Measurements from ENCODE around the gene MACROD1. TPM values are rescaled to one million over a fixed set of nuclear protein-coding genes. Genes with fewer than 3 reads are reported as not detected.
A peak's percentile ranks its signal among the peaks of the same experiment; 100 is the strongest.

MACROD1 gene
- total RNA-seq, 1 donor from 2014 or later, result 26.7 TPM

DNA sequence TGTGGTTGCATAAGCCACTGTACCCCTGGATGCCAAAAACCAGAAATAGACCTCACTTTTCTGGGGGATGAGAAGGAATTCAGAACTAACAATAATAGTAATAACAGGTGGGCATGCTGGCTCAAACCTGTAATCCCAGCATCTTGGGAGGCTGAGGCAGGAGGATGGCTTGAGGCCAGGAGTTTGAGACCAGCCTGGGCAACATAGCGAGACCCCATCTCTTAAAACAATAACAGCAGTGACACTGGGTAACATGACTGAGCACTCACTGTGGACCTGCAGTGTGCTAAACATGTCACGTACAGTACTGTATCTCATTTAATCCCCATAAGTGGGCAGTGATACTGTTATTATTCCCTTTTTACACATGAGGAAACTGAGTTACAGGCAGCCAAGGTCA is 120.2 kb downstream of the MACROD1 start:
- Mint-ChIP-seq H3K27ac (no peak overlapping the region), H3K36me3 (ENCODE audit: low read depth) (no peaks in the 10 kb centered on the region), H3K9me3 (no peaks in the 10 kb centered on the region), H3K4me1 (ENCODE audit: low read depth) (no peaks in the 10 kb centered on the region), H3K27me3 (ENCODE audit: low read depth) (no peaks in the 10 kb centered on the region), H3K4me3 (ENCODE audit: low read depth) (no peak overlapping the region)
- intact Hi-C loops (cut with micrococcal nuclease), result no loop called here
- no peak for DNase-seq (ENCODE audit: low spot score)

DNA sequence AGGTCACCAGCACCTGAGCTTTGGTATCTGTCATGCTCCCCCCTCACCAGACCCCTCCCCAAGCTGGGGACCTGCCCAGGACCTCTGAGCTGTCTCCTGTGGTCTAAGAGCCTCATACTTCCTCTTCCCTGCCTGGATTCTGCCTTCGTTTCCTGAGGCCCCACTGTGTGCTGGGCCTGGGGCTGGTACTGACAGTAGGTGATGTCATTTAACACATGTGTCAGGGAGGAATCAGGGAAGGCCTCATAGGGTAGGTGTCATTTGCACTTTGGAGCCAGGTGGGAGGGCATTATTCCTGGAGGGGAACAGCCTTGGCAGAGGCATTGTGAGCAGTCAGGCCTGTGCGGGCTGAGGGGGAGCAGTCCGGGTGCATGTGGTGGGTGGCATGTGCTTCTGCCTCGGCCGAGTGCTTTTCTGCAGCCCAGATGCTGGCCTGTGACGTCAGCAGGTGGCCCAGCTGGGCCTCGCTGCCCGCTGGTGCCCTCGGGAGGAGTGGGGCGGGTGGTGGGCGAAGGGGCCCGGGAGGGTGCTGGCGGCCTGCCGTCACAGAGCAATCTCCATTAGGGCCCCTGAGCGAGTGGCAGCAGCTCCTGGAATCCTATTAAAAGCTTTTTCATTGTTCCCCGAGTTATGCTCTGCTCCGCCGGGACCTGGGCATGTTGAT is 121.1 kb downstream of the MACROD1 start:
- Mint-ChIP-seq H3K4me1 (ENCODE audit: low read depth) (no peaks in the 10 kb centered on the region), H3K27me3 (ENCODE audit: low read depth) (no peaks in the 10 kb centered on the region), H3K9me3 (no peaks in the 10 kb centered on the region), H3K27ac (no peak overlapping the region), H3K4me3 (ENCODE audit: low read depth) (no peak overlapping the region), H3K36me3 (ENCODE audit: low read depth) (no peaks in the 10 kb centered on the region)
- intact Hi-C loops (cut with micrococcal nuclease), result no loop called here
- DNase-seq (ENCODE audit: low spot score), result no peak

DNA sequence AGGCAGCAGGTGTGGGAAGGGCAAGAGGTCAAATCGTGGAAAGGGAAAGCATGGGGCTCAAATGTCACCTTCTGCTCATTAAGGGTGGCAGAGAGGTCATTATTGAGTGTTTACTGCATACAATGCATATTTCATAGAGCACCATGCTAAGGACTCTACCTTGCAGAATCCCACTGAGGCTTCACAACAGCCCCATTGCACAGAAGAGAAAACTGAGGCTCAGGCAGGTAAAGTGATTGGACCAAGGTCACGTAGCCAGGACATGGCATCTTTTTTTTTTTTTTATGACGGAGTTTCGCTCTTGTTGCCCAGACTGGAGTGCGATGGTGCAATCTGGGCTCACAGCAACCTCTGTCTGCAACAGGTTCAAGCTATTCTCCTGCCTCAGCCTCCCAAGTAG is 122.4 kb downstream of the MACROD1 start:
- Mint-ChIP-seq H3K27me3 (ENCODE audit: low read depth) (peaks cover 5% of the 10 kb centered on the region), H3K36me3 (ENCODE audit: low read depth) (no peaks in the 10 kb centered on the region), H3K27ac (no peak overlapping the region), H3K4me1 (ENCODE audit: low read depth) (no peaks in the 10 kb centered on the region), H3K9me3 (no peaks in the 10 kb centered on the region), H3K4me3 (ENCODE audit: low read depth) (no peak overlapping the region)
- DNase-seq (ENCODE audit: low spot score), result no peak
- intact Hi-C loops (cut with micrococcal nuclease), result no loop called here

DNA sequence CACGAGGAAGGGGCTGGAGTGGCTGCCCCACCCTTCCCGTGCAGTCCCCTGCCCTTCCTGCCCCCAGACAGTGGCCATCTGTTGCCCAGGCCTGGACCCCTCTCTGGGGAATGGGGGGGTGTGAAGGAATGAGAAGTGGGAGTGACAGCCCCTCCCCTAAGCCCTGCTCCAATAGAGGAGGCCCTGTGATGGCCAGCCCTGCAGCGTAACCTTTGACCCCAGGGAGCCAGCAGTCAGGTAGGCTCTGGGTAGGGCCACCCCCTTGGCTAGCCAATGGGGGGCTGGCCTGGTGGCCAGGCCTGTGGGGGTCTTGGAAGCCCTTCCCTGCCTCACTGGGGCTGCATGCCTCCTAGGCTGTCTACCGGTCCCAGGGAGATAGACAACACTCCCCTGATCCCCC is 123.6 kb downstream of the MACROD1 start:
- intact Hi-C loops (cut with micrococcal nuclease), result no loop called here
- no peak for DNase-seq (ENCODE audit: low spot score)
- Mint-ChIP-seq H3K27me3 (ENCODE audit: low read depth) (peaks cover 9% of the 10 kb centered on the region), H3K4me3 (ENCODE audit: low read depth) (no peak overlapping the region), H3K4me1 (ENCODE audit: low read depth) (no peaks in the 10 kb centered on the region), H3K27ac (no peak overlapping the region), H3K36me3 (ENCODE audit: low read depth) (no peaks in the 10 kb centered on the region), H3K9me3 (no peaks in the 10 kb centered on the region)

DNA sequence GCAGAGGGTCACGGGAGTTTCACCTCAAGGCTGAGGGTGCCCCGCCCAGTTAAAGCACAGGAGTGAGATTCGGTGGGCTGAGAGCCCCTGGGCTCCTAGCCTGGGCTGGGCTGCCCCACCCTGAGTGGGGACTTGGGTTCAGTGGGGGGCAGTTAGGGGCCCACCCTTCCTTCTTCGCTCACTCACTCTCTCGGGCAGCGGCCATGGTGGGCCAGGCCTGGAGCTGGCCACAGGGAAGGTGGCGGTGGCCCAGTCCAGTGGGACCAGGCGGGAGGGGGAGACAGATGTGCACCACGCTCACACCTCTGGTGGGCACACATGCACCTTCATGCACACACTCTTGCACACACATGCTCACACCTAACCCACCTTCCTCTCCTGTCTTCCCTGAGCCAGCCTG is 124.1 kb downstream of the MACROD1 start:
- Mint-ChIP-seq H3K27me3 (ENCODE audit: low read depth) (peaks cover 9% of the 10 kb centered on the region), H3K9me3 (no peaks in the 10 kb centered on the region), H3K4me3 (ENCODE audit: low read depth) (no peak overlapping the region), H3K36me3 (ENCODE audit: low read depth) (no peaks in the 10 kb centered on the region), H3K27ac (no peak overlapping the region), H3K4me1 (ENCODE audit: low read depth) (no peaks in the 10 kb centered on the region)
- intact Hi-C loops (cut with micrococcal nuclease), result no loop called here
- no peak for DNase-seq (ENCODE audit: low spot score)

DNA sequence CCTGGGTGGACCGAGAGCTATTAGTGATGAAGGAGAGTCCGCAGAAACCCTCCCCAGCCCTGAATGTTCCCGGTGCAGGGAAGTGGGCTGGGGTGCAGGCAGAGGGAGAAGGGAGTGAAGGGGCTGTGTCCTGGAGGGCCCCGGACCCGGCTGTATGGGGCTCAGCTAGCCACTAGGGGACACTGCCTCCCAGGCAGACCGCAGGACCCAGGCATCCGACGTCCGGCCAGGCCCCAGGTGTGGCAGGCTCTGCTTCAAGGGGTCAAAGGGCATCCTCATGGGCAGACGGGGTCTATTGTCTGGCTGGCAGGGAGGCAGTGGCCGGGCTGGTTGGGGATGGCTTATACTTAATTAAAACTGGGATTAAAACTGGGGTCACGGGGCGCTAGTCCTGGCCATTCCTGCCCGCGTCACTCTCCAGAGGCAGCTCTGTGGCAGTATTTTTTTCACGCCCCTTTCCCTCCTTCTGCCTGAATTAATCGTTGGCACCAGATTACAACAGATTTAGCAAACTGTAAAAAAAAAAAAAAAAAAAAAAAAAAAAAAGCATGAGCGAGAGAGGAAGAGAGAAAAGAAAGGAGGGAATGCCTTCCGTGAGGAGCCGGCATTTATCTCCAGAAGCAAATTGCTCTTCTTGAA is 125.1 kb downstream of the MACROD1 start:
- Mint-ChIP-seq H3K4me1 (ENCODE audit: low read depth) (no peaks in the 10 kb centered on the region), H3K4me3 (ENCODE audit: low read depth) (no peak overlapping the region), H3K36me3 (ENCODE audit: low read depth) (no peaks in the 10 kb centered on the region), H3K27ac (no peak overlapping the region), H3K27me3 (ENCODE audit: low read depth) (peaks cover 9% of the 10 kb centered on the region), H3K9me3 (no peaks in the 10 kb centered on the region)
- no peak for DNase-seq (ENCODE audit: low spot score)
- intact Hi-C loops (cut with micrococcal nuclease), result no loop called here

DNA sequence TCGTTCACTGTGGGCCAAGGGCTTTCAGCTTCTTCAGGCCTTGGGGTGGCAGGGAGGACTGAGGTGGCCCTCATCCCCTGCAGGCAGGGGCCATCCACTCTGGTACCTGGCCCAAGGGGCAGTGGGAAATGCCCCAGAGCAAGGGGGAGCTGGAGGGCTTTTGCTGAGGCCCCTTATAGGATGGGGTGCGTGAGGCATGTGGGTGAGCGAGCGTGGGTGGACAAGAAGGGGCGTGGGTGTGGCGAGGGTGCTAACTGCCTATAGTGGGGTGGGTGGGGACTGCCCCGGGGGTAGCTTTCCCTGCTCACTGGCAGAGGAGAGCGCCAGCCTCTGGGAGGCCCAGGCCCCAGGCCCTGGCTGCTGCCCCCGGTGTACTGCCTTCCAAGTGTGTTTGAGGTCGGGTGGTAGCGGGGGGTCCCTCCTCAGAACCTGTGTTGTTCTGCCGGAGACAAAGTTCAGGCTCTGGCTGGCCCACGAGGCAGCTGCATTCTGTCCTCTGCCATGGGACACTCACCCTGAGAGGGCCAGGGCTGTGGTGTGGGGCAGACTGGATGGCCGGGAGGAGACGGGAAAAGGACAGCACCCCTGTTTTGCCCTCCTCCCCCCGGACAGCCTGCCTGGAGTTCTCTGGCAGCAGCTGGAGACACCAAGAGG is 126.8 kb downstream of the MACROD1 start:
- H3K4me3 Mint-ChIP-seq (ENCODE audit: low read depth), result no peak overlapping the region
- intact Hi-C loops (cut with micrococcal nuclease), result no loop called here
- H3K27me3 Mint-ChIP-seq (ENCODE audit: low read depth), result peaks cover 20% of the 10 kb centered on the region
- H3K4me1 Mint-ChIP-seq (ENCODE audit: low read depth), result no peaks in the 10 kb centered on the region
- no peak for DNase-seq (ENCODE audit: low spot score)
- H3K27ac Mint-ChIP-seq, result no peak overlapping the region
- H3K36me3 Mint-ChIP-seq (ENCODE audit: low read depth), result no peaks in the 10 kb centered on the region
- H3K9me3 Mint-ChIP-seq, result no peaks in the 10 kb centered on the region

DNA sequence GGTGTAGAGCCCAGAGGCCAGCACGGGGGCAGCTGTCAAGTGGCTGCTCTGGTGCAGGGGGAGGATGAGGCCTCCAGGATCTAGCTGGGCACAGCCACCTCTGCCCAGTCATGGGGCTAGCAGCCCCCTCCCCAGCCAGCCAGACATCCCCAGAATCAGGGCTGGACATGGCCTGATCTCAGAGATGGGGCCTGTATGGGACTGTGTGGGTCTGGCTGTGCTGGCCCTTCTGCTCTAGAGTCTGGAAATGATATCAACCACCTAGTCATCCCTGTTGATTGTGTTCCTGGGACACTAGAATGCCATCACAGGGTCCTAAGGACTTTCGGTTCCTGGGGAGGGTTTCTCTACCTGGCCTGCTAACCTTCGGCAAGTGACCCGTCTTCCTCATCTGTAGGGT is 127.4 kb downstream of the MACROD1 start:
- DNase-seq (ENCODE audit: low spot score), result no peak
- Mint-ChIP-seq H3K27ac (no peak overlapping the region), H3K36me3 (ENCODE audit: low read depth) (no peaks in the 10 kb centered on the region), H3K4me1 (ENCODE audit: low read depth) (no peaks in the 10 kb centered on the region), H3K4me3 (ENCODE audit: low read depth) (no peak overlapping the region), H3K27me3 (ENCODE audit: low read depth) (peaks cover 25% of the 10 kb centered on the region), H3K9me3 (no peaks in the 10 kb centered on the region)
- intact Hi-C loops (cut with micrococcal nuclease), result no loop called here

DNA sequence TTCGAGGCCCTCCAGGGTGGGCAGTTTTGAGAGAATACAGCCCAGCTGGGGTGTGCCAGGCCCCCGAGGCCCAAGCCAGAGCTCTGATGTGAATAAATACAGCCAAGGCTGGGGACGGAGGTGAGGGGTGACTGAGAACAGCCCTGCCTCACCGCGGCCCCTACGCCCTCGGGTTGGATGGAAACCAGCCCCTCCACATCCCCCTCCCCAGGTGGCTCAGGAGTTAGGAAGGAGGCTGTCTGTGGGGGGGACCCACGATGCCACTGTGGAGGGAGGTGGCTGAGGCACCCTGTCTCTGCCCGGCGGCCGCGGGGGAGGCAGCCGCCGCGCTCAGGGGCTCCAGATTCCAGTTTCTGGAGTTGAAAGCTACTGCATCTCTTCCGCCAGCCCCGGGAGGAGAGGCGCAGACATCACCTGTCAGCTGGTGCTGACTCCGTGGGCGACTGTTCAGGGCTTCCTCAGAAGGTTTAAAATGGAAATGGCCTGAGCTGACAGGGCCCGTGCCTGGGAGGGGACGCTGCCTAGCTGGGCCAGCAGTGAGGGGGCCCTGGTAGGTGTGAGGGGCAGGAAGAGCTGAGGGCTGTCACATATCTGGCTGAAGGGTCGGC is 128.8 kb downstream of the MACROD1 start:
- intact Hi-C loops (cut with micrococcal nuclease), result no loop called here
- DNase-seq (ENCODE audit: low spot score), result no peak
- H3K27ac Mint-ChIP-seq, result no peak overlapping the region
- H3K9me3 Mint-ChIP-seq, result no peaks in the 10 kb centered on the region
- no peaks in the 10 kb centered on the region for H3K4me1 Mint-ChIP-seq (ENCODE audit: low read depth)
- no peak overlapping the region for H3K4me3 Mint-ChIP-seq (ENCODE audit: low read depth)
- H3K27me3 Mint-ChIP-seq (ENCODE audit: low read depth), result peaks cover 31% of the 10 kb centered on the region
- H3K36me3 Mint-ChIP-seq (ENCODE audit: low read depth), result no peaks in the 10 kb centered on the region

DNA sequence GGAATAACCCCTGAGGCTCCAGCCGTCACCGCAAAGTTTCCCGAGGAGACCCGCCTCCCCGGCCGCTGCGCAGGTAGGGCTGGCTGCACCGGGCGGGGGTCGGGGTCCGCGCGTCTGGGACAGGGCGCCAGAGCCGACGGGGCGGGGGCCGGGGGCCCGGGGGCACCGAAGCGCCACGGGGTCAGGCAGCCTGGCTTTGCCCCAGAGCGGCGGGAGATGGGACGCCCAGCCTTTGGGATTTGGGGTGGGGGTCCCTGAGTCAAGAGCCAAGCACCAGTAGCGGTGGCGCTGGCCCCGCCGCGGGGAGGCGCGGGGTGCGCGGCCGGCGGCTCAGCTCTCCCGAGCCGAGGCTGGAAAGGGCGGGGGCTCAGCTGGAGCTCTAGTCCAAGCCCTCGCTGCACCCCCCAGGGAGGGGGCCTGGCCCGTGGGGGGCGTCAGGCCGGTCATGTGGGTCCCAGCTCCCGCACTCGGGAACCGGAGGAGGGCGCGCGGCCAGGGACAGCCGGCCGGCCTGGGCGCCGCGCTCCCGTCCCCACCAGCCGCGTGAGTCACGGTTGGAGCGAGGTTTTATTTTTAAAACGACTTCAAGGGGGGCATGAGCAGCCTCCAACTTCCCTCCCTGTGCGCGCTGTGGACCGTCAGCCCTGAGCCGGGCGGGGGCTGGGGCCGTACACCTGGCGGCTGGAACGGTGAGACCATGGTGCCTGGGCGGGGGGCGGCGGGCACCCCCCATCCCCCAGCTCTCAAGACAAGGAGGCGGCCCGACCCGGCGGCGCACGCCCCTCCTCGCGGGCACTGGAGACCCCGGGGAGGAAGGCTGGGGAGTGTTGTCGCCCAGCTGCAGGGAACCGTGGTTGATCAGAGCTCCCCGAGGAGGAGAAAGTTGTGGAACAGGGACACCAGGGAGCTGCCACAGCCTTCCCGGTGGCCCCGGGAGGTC is 129.6 kb downstream of the MACROD1 start:
- Mint-ChIP-seq H3K36me3 (ENCODE audit: low read depth) (no peaks in the 10 kb centered on the region), H3K27me3 (ENCODE audit: low read depth) (peaks cover 31% of the 10 kb centered on the region), H3K27ac (no peak overlapping the region), H3K4me1 (ENCODE audit: low read depth) (no peaks in the 10 kb centered on the region), H3K9me3 (no peaks in the 10 kb centered on the region), H3K4me3 (ENCODE audit: low read depth) (no peak overlapping the region)
- no peak for DNase-seq (ENCODE audit: low spot score)
- intact Hi-C loops (cut with micrococcal nuclease), result no loop called here

DNA sequence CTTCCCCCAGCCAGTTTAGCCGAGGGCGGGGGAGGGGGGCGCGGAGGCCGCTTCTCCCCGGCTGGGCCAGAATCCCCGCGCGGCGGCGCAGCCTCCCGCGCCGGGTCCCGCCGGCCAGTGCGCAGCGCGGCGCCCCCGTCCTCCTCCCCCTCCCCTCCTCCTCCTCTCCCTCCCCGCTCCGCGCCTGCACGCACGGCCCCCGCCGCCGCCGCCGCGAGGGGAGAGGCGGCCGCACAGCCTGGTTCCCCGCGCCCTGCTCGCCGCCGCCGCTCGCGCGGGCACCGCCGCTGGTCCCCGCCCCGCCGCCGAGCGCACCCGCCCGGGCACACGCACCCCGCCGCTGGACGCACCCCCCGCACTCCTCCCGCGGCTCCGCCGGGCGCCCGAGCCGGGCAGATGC is 130.3 kb downstream of the MACROD1 start, which contains the start of gene FLRT1:
FLRT1 (plus strand) TSS at position 356 of the 400 bp plus-strand sequence. CDS start 80,337 bp downstream, outside the sequence.
- peak within 1 kb of the TSS; percentile 33 for H3K4me3 Mint-ChIP-seq (ENCODE audit: low read depth)
- intact Hi-C loops (cut with micrococcal nuclease), result no loop called here
- DNase-seq (ENCODE audit: low spot score), result no peak
- H3K4me1 Mint-ChIP-seq (ENCODE audit: low read depth), result no peaks in the 10 kb centered on the region
- no peaks in the 10 kb centered on the region for H3K36me3 Mint-ChIP-seq (ENCODE audit: low read depth)
- peaks cover 31% of the 10 kb centered on the region for H3K27me3 Mint-ChIP-seq (ENCODE audit: low read depth)
- no peak within 1 kb of the TSS for H3K27ac Mint-ChIP-seq
- no peaks in the 10 kb centered on the region for H3K9me3 Mint-ChIP-seq

DNA sequence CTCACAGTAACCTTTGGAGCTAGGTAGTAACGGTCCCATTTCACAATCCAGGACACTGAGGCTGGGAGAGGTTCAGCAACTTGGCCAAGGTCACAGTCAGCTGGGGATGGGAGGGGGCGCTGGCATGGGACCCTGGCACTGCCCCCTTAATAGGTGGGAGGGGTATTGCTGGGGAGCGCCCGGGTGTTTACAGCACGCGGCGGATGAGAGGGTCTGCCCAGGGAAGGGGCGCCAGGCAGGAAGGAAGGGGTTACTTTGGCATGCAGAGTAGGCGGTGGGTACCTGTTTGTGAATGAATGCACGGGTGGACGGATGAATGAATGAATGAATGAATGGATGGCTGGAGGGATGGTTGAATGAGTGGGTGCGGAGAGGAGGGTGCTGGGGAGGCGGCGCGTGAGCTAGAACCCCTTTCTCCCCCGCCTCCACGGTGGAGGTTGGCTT is 130.8 kb downstream of the MACROD1 start:
- Mint-ChIP-seq H3K9me3 (no peaks in the 10 kb centered on the region), H3K4me1 (ENCODE audit: low read depth) (no peaks in the 10 kb centered on the region), H3K36me3 (ENCODE audit: low read depth) (no peaks in the 10 kb centered on the region), H3K27ac (no peak overlapping the region), H3K27me3 (ENCODE audit: low read depth) (peaks cover 31% of the 10 kb centered on the region), H3K4me3 (ENCODE audit: low read depth) (peak overlapping the region; percentile 33)
- no peak for DNase-seq (ENCODE audit: low spot score)
- intact Hi-C loops (cut with micrococcal nuclease), result no loop called here

Data from activated T-helper 2 cell treated with anti-CD3 and anti-CD28 coated beads, Interferon-gamma antibody, Interleukin-2, Interleukin-4, amounts not matched to agents 10 μg/mL and 5 μg/mL and 100 μg/mL, durations not matched to agents 14 hours and 24 hours and 36 hours (primary cell).